ENCODE measurements around the gene CDH23. TPM values are rescaled to one million over a fixed set of nuclear protein-coding genes. Genes with fewer than 3 reads are reported as not detected.
A peak's percentile ranks its signal among the peaks of the same experiment; 100 is the strongest.

The CDH23 gene
- total RNA-seq, 1 donor from 2014 or later: 20.1 TPM

- intact Hi-C loops (cut with DNase I): no loop called here
- DNase-seq (ENCODE audit: low spot score) (no peak), ATAC-seq (no peak)
Observed at GRCh38 chr10:71368176-71368575, 28.5 kb upstream of the CDH23 start.

- DNase-seq (ENCODE audit: low spot score): no peak
- intact Hi-C loops (cut with DNase I): no loop called here
- ATAC-seq: no peak
Observed at GRCh38 chr10:71368643-71369042, 28.1 kb upstream of the CDH23 start.

GRCh38 chr10:71369602-71370001 is 27.1 kb upstream of the CDH23 start:
- intact Hi-C loops (cut with DNase I): no loop called here
- DNase-seq (ENCODE audit: low spot score) (no peak), ATAC-seq (no peak)

GRCh38 chr10:71370031-71370430 is 26.7 kb upstream of the CDH23 start:
- ATAC-seq: no peak
- intact Hi-C loops (cut with DNase I): no loop called here

GRCh38 chr10:71371750-71372166 is 25.0 kb upstream of the CDH23 start:
- intact Hi-C loops (cut with DNase I): no loop called here
- no peak for DNase-seq (ENCODE audit: low spot score)
- peak; percentile 30 for ATAC-seq

More at GRCh38 chr10:71370031-71370430, 26.7 kb upstream of the CDH23 start:
- no peak for DNase-seq (ENCODE audit: low spot score)

- ATAC-seq (no peak), DNase-seq (ENCODE audit: low spot score) (no peak)
- intact Hi-C loops (cut with DNase I): no loop called here
Observed at GRCh38 chr10:71372882-71373495, 23.7 kb upstream of the CDH23 start.

- intact Hi-C loops (cut with DNase I): no loop called here
- DNase-seq (ENCODE audit: low spot score): no peak
- no peak for ATAC-seq
Observed at GRCh38 chr10:71374481-71375233, 22.1 kb upstream of the CDH23 start.

- no peak for DNase-seq (ENCODE audit: low spot score)
- ATAC-seq: no peak
- intact Hi-C loops (cut with DNase I): no loop called here
Observed at GRCh38 chr10:71375952-71376351, 20.8 kb upstream of the CDH23 start.

- DNase-seq (ENCODE audit: low spot score): no peak
- intact Hi-C loops (cut with DNase I): no loop called here
- ATAC-seq: no peak
Observed at GRCh38 chr10:71378336-71379117, 18.2 kb upstream of the CDH23 start.

- ATAC-seq: no peak
- intact Hi-C loops (cut with DNase I): no loop called here
- no peak for DNase-seq (ENCODE audit: low spot score)
Observed at GRCh38 chr10:71379118-71379766, 17.5 kb upstream of the CDH23 start.

GRCh38 chr10:71380841-71381240 is 15.9 kb upstream of the CDH23 start:
- no peak for ATAC-seq
- intact Hi-C loops (cut with DNase I): loop anchor here (10.0 kb wide), 1 partner anchor 514 kb away; no protein-coding TSS in a partner anchor
- DNase-seq (ENCODE audit: low spot score): no peak

- intact Hi-C loops (cut with DNase I): loop anchor here (10.0 kb wide), 1 partner anchor 513 kb away; no protein-coding TSS in a partner anchor
- DNase-seq (ENCODE audit: low spot score): no peak
- no peak for ATAC-seq
Observed at GRCh38 chr10:71381611-71382010, 15.1 kb upstream of the CDH23 start.

GRCh38 chr10:71382028-71382427 is 14.7 kb upstream of the CDH23 start:
- no peak for ATAC-seq
- intact Hi-C loops (cut with DNase I): loop anchor here (10.0 kb wide), 1 partner anchor 513 kb away; no protein-coding TSS in a partner anchor
- no peak for DNase-seq (ENCODE audit: low spot score)

- DNase-seq (ENCODE audit: low spot score) (no peak), ATAC-seq (no peak)
- intact Hi-C loops (cut with DNase I): loop anchor here (10.0 kb wide), 1 partner anchor 512 kb away; no protein-coding TSS in a partner anchor
Observed at GRCh38 chr10:71382757-71383156, 14.0 kb upstream of the CDH23 start.

- intact Hi-C loops (cut with DNase I): loop anchor here (10.0 kb wide), 1 partner anchor 511 kb away; no protein-coding TSS in a partner anchor
- peak; percentile 85 for DNase-seq (ENCODE audit: low spot score)
Observed at GRCh38 chr10:71383972-71384687, 12.6 kb upstream of the CDH23 start.

GRCh38 chr10:71388171-71388570 is 8.5 kb upstream of the CDH23 start:
- DNase-seq (ENCODE audit: low spot score) (no peak), ATAC-seq (no peak)
- intact Hi-C loops (cut with DNase I): loop anchor here (10.0 kb wide), 1 partner anchor 507 kb away; no protein-coding TSS in a partner anchor

More at GRCh38 chr10:71383972-71384687, 12.6 kb upstream of the CDH23 start:
- peak; percentile 89 for ATAC-seq

- DNase-seq (ENCODE audit: low spot score) (peak; percentile 26), ATAC-seq (no peak)
- intact Hi-C loops (cut with DNase I): loop anchor here (10.0 kb wide), 1 partner anchor 506 kb away; no protein-coding TSS in a partner anchor
Observed at GRCh38 chr10:71388583-71389310, 8.0 kb upstream of the CDH23 start.

Data from sciatic nerve (tissue), 2 donors.